GM23248 (cell line): ENCODE results near the gene GIT1.

Source experiments
- EZH2 ChIP-seq: fragments of 200-600 bp; sonication (generic); IDR thresholded peaks from 2 replicates; pipeline ENCODE4 v1.6.1; 2018; ENCODE audit warnings: antibody characterized with exemption, mild to moderate bottlenecking; ENCODE audit not compliant: insufficient read depth, poor library complexity, severe bottlenecking
- EZH2phosphoT487 ChIP-seq: fragments of 200-600 bp; sonication (generic); IDR thresholded peaks from 2 replicates; pipeline ENCODE4 v1.6.1; 2018; ENCODE audit warnings: antibody characterized with exemption, moderate library complexity, mild to moderate bottlenecking, low read depth; ENCODE audit not compliant: insufficient read depth

- no peak for TF ChIP-seq EZH2
- TF ChIP-seq EZH2phosphoT487 = no peak
These were observed 30.8 kb upstream of the GIT1 start for GRCh38 chr17:29620271-29620670.
